IMR-90 (cell line): ENCODE data around the gene LGI2.

Source experiments
- BHLHE40 ChIP-seq: fragments of 150-350 bp; IDR thresholded peaks from 2 replicates; pipeline ENCODE4 v1.6.1; 2016; ENCODE audit warnings: mild to moderate bottlenecking, low read depth, low read length
- CEBPB ChIP-seq: IDR thresholded peaks from 2 replicates; pipeline ENCODE4 v1.6.1; 2012; ENCODE audit warnings: low read depth, low read length, improper control_type of control experiment
- ELK1 ChIP-seq: fragments of 150-350 bp; IDR thresholded peaks from 2 replicates; pipeline ENCODE4 v1.6.1; 2016; ENCODE audit warnings: low read depth, mild to moderate bottlenecking, low read length, moderate library complexity, borderline replicate concordance
- MAZ ChIP-seq: IDR thresholded peaks from 2 replicates; pipeline ENCODE4 v1.6.1; 2012; ENCODE audit warnings: low read depth, mild to moderate bottlenecking, low read length, improper control_type of control experiment, moderate library complexity, borderline replicate concordance
- POLR2A ChIP-seq: IDR thresholded peaks from 2 replicates; pipeline ENCODE4 v1.6.1; 2012; ENCODE audit warnings: mild to moderate bottlenecking, low read depth, low read length
- RFX5 ChIP-seq: IDR thresholded peaks from 2 replicates; pipeline ENCODE4 v1.8.0; 2012; ENCODE audit warnings: low read depth, mild to moderate bottlenecking, low read length, moderate library complexity
- TF ChIP-seq, protein P1 (sequence below): conservative IDR thresholded peaks from 2 replicates; pipeline ENCODE4 v1.5.1; 2012; ENCODE audit warnings: mild to moderate bottlenecking, low read depth, low read length, improper control_type of control experiment
- TF ChIP-seq, protein P2 (sequence below): fragments of 150-350 bp; IDR thresholded peaks from 2 replicates; pipeline ENCODE4 v1.6.1; 2017; ENCODE audit warnings: mild to moderate bottlenecking, antibody characterized with exemption, low read length, low read depth

GRCh38 chr4:25028851-25029250 lies 1.9 kb downstream of the LGI2 start:
- TF ChIP-seq, protein P1, sequence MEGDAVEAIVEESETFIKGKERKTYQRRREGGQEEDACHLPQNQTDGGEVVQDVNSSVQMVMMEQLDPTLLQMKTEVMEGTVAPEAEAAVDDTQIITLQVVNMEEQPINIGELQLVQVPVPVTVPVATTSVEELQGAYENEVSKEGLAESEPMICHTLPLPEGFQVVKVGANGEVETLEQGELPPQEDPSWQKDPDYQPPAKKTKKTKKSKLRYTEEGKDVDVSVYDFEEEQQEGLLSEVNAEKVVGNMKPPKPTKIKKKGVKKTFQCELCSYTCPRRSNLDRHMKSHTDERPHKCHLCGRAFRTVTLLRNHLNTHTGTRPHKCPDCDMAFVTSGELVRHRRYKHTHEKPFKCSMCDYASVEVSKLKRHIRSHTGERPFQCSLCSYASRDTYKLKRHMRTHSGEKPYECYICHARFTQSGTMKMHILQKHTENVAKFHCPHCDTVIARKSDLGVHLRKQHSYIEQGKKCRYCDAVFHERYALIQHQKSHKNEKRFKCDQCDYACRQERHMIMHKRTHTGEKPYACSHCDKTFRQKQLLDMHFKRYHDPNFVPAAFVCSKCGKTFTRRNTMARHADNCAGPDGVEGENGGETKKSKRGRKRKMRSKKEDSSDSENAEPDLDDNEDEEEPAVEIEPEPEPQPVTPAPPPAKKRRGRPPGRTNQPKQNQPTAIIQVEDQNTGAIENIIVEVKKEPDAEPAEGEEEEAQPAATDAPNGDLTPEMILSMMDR, result no peak
- TF ChIP-seq, protein P2, sequence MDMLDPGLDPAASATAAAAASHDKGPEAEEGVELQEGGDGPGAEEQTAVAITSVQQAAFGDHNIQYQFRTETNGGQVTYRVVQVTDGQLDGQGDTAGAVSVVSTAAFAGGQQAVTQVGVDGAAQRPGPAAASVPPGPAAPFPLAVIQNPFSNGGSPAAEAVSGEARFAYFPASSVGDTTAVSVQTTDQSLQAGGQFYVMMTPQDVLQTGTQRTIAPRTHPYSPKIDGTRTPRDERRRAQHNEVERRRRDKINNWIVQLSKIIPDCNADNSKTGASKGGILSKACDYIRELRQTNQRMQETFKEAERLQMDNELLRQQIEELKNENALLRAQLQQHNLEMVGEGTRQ, result no peak
- TF ChIP-seq MAZ (no peak), RFX5 (no peak), BHLHE40 (no peak), ELK1 (no peak), CEBPB (no peak), POLR2A (no peak)
